Measurements from ENCODE around the gene TLCD3A.
A peak's percentile ranks its signal among the peaks of the same experiment; 100 is the strongest.
"Not testable (repeated sequence)": the region's sequence is repeated elsewhere in the genome, so short reads cannot be mapped to it uniquely, and the experiment has no call there.

TLCD3A gene

DNA sequence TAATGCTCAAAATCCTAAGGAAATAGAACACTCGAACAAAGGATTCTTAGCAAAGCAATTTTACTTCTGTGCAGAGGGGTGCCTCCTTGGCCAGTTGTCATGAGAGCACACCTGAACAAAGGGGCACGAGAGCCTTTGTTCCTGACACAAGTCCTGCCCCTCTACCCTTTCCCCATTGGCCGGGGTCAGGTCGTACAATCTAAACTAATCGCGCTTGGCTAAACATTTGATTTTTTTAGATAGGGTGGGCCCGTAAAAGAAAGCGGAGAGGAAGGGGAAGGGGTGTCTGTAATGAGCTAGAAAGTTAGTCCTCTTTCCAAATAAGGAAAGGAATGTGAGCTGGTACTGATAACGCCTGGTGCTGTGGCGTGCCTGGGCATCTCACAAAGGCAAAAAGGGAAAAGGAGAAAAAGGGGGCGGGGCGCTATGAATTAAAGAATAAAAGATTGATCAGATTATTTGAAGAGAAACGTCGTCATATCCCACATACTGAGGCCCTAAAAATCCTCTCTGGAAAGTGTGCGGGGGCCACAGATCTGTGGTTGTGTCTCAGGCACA lies 23.7 kb downstream of the TLCD3A start:
- not testable (repeated sequence) for DNase-seq; H3K36me3 ChIP-seq (ENCODE audit: control insufficient read depth, insufficient read depth, low read length); H3K9me3 ChIP-seq (ENCODE audit: control insufficient read depth, low read length); H3K27me3 ChIP-seq (replicated peaks; ENCODE audit: control insufficient read depth, insufficient read depth, low read length, poor library complexity, severe bottlenecking); H3K27ac ChIP-seq (ENCODE audit: insufficient read depth, low read length, poor library complexity, severe bottlenecking); H3K4me1 ChIP-seq (ENCODE audit: control insufficient read depth, insufficient read depth, low read length, poor library complexity, severe bottlenecking); H3K4me3 ChIP-seq (ENCODE audit: insufficient read depth, low read depth, low read length, poor library complexity, severe bottlenecking)

DNA sequence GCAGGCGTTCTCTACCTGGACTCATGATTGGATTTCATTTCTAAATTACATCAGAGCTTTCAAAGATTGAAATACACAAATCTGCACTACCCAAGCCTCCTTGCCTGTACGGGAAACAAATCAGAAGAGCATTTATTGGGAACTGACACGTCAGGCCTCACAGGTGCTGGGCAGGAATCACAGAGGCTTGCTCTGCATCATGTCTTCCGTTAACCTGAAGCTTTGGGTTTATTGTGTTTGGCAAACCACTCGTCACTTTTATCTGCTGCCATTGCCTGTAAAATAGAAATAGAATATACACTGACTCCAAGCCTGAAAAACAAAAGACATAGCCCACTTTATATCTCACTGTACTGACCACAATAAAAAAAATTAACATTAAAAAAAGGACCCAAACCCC lies 27.6 kb downstream of the TLCD3A start:
- H3K9me3 ChIP-seq (ENCODE audit: control insufficient read depth, low read length) = no peaks in the 10 kb centered on the region
- H3K36me3 ChIP-seq (ENCODE audit: control insufficient read depth, insufficient read depth, low read length) = peaks cover 5% of the 10 kb centered on the region
- no peak overlapping the region for H3K27ac ChIP-seq (ENCODE audit: insufficient read depth, low read length, poor library complexity, severe bottlenecking)
- DNase-seq = no peak
- H3K4me3 ChIP-seq (ENCODE audit: insufficient read depth, low read depth, low read length, poor library complexity, severe bottlenecking) = no peak overlapping the region
- H3K27me3 ChIP-seq (replicated peaks; ENCODE audit: control insufficient read depth, insufficient read depth, low read length, poor library complexity, severe bottlenecking) = no peaks in the 10 kb centered on the region
- H3K4me1 ChIP-seq (ENCODE audit: control insufficient read depth, insufficient read depth, low read length, poor library complexity, severe bottlenecking) = no peaks in the 10 kb centered on the region

DNA sequence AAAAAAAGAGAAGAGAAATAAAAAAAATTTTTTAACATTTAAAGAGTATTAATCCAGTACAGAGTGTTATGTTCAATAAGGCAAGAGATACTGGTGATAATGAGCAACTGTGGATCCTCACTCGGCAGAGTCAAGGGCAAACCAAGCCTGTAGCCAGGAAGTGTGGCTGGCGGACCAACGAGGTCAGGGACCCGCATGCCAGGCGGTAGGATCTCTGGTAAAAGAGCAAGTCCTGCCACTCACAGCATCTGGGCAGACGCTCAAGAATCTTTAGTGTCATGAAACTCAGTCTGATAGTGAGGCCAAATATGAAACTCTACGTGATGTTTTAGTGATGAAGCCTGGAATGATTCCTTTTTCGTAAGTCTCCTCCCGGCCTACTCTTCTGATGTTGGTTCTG lies 28.0 kb downstream of the TLCD3A start:
- Histone ChIP-seq H3K4me3 (ENCODE audit: insufficient read depth, low read depth, low read length, poor library complexity, severe bottlenecking) (no peak overlapping the region), H3K27me3 (replicated peaks; ENCODE audit: control insufficient read depth, insufficient read depth, low read length, poor library complexity, severe bottlenecking) (no peaks in the 10 kb centered on the region), H3K9me3 (ENCODE audit: control insufficient read depth, low read length) (no peaks in the 10 kb centered on the region), H3K27ac (ENCODE audit: insufficient read depth, low read length, poor library complexity, severe bottlenecking) (no peak overlapping the region), H3K36me3 (ENCODE audit: control insufficient read depth, insufficient read depth, low read length) (peaks cover 9% of the 10 kb centered on the region), H3K4me1 (ENCODE audit: control insufficient read depth, insufficient read depth, low read length, poor library complexity, severe bottlenecking) (no peaks in the 10 kb centered on the region)
- no peak for DNase-seq

DNA sequence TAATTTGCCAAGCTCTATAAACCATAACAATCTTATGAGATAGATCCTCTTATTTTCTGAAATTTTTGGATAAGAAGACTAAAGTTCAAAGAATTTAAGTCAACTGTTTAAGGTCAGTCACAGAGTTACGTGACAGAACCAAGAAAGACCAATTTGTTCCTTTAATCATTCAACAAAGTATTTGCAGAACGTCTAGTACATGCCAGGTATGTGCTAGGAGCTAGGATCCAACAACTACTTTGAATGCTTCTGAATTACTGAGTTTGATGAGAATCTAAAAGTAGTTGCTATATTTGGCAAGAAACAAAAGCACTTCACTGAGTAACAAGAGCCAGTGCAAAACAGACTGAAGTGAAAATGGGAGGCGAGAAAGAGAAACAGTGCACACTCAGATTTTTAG lies 34.7 kb downstream of the TLCD3A start:
- Histone ChIP-seq H3K36me3 (ENCODE audit: control insufficient read depth, insufficient read depth, low read length) (peaks cover 43% of the 10 kb centered on the region), H3K27ac (ENCODE audit: insufficient read depth, low read length, poor library complexity, severe bottlenecking) (no peak overlapping the region), H3K4me3 (ENCODE audit: insufficient read depth, low read depth, low read length, poor library complexity, severe bottlenecking) (no peak overlapping the region), H3K9me3 (ENCODE audit: control insufficient read depth, low read length) (no peaks in the 10 kb centered on the region), H3K27me3 (replicated peaks; ENCODE audit: control insufficient read depth, insufficient read depth, low read length, poor library complexity, severe bottlenecking) (no peaks in the 10 kb centered on the region), H3K4me1 (ENCODE audit: control insufficient read depth, insufficient read depth, low read length, poor library complexity, severe bottlenecking) (no peaks in the 10 kb centered on the region)
- DNase-seq = no peak

DNA sequence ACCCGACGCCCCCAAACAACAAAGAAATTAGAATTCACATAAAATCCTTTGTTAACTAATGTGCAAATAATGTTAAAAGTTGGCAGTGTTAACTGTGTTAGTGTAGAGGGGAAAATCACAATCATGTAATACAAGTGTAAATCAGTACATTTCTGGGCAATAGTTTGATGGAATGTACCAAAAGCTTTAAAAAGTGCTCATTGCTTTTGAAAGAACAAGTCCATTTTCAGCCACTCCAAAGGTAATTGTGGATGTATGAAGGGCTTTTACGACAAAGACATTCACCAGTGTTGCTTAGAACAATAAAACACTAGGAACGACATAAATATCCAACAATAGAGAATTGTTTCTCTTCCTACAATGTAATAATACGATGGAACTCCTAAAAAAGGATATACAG lies 40.6 kb downstream of the TLCD3A start:
- H3K36me3 ChIP-seq (ENCODE audit: control insufficient read depth, insufficient read depth, low read length) = peaks cover 76% of the 10 kb centered on the region
- H3K4me1 ChIP-seq (ENCODE audit: control insufficient read depth, insufficient read depth, low read length, poor library complexity, severe bottlenecking) = no peaks in the 10 kb centered on the region
- no peaks in the 10 kb centered on the region for H3K9me3 ChIP-seq (ENCODE audit: control insufficient read depth, low read length)
- no peak overlapping the region for H3K4me3 ChIP-seq (ENCODE audit: insufficient read depth, low read depth, low read length, poor library complexity, severe bottlenecking)
- no peak for DNase-seq
- no peaks in the 10 kb centered on the region for H3K27me3 ChIP-seq (replicated peaks; ENCODE audit: control insufficient read depth, insufficient read depth, low read length, poor library complexity, severe bottlenecking)
- H3K27ac ChIP-seq (ENCODE audit: insufficient read depth, low read length, poor library complexity, severe bottlenecking) = no peak overlapping the region

DNA sequence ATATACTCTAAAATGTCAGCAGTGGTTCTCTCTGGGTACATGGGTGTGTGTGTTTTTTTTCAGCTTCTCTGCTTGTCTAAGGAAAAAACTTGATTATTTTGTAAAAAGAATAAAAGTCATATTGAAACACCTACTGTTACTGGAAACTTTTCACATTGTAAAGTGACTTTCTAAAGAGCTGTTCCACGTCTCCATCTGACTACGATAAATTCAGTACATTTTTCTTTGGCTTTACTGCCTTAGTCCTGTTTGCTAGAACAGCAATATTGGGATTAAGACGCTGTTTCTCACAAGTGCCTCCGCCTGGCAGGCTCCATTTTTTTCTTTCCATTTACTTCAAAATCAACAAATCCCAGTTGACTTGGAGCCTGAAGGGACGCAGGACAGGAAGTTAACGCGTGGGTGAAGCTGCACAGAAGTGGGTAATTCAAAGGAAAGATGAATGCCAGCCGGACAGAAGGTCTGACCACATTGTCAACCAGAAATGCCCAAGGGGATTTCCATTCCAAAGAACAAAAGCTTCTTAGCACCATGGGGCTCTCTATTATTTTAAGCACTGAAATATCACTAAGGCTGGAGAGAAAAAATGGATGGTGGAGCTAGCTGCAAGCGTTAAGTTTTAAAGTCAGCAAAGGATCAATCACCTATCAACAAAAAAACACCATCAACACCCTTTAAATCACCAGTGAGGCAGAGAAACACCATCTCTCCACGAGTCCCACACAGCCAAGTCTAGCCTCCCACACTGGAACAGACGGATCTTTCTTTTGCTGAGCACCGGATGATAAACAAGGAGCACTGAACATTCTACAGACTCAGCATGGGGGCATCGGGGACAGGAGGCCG lies 41.3 kb downstream of the TLCD3A start:
- Histone ChIP-seq H3K4me3 (ENCODE audit: insufficient read depth, low read depth, low read length, poor library complexity, severe bottlenecking) (no peak overlapping the region), H3K27me3 (replicated peaks; ENCODE audit: control insufficient read depth, insufficient read depth, low read length, poor library complexity, severe bottlenecking) (no peaks in the 10 kb centered on the region), H3K27ac (ENCODE audit: insufficient read depth, low read length, poor library complexity, severe bottlenecking) (no peak overlapping the region), H3K9me3 (ENCODE audit: control insufficient read depth, low read length) (no peaks in the 10 kb centered on the region), H3K36me3 (ENCODE audit: control insufficient read depth, insufficient read depth, low read length) (peaks cover 81% of the 10 kb centered on the region), H3K4me1 (ENCODE audit: control insufficient read depth, insufficient read depth, low read length, poor library complexity, severe bottlenecking) (no peaks in the 10 kb centered on the region)
- no peak for DNase-seq

DNA sequence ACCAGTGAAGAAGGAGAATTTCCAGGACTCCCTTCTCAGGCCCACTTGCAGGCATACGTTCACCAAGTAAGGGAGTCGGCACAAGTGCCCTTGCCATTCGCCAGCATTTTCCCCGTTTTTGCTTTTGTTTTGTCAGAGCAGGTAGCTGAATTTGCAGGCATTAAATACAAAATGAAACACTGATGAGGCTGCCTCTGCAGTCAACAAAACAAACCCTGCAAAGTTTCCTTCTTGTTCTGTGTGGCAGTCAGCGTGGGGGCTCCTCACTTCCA lies 41.9 kb downstream of the TLCD3A start:
- no peak overlapping the region for H3K4me3 ChIP-seq (ENCODE audit: insufficient read depth, low read depth, low read length, poor library complexity, severe bottlenecking)
- no peak for DNase-seq
- no peaks in the 10 kb centered on the region for H3K27me3 ChIP-seq (replicated peaks; ENCODE audit: control insufficient read depth, insufficient read depth, low read length, poor library complexity, severe bottlenecking)
- peaks cover 76% of the 10 kb centered on the region for H3K36me3 ChIP-seq (ENCODE audit: control insufficient read depth, insufficient read depth, low read length)
- H3K4me1 ChIP-seq (ENCODE audit: control insufficient read depth, insufficient read depth, low read length, poor library complexity, severe bottlenecking) = no peaks in the 10 kb centered on the region
- no peaks in the 10 kb centered on the region for H3K9me3 ChIP-seq (ENCODE audit: control insufficient read depth, low read length)
- no peak overlapping the region for H3K27ac ChIP-seq (ENCODE audit: insufficient read depth, low read length, poor library complexity, severe bottlenecking)

DNA sequence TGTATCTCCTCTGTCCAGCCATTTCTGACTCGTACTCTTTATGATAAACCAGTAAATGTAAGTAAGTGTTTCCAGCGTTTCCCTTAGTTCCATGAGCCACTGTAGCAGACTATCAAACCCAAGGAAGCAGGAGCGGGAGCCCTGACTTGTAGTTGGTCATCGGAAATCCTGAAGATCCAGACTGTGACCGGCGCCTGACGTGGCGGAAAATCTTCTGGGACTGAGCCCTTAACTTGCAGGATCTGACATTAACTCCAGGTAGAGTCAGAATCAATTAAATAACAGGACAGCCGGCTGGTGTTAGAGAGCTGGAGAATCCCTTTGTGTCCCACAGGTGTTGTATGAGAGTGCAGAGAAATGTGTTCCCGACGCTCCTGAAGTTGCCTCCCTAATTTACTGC lies 45.7 kb downstream of the TLCD3A start:
- Histone ChIP-seq H3K27me3 (replicated peaks; ENCODE audit: control insufficient read depth, insufficient read depth, low read length, poor library complexity, severe bottlenecking) (no peaks in the 10 kb centered on the region), H3K36me3 (ENCODE audit: control insufficient read depth, insufficient read depth, low read length) (peaks cover 52% of the 10 kb centered on the region), H3K4me3 (ENCODE audit: insufficient read depth, low read depth, low read length, poor library complexity, severe bottlenecking) (no peak overlapping the region), H3K27ac (ENCODE audit: insufficient read depth, low read length, poor library complexity, severe bottlenecking) (no peak overlapping the region), H3K9me3 (ENCODE audit: control insufficient read depth, low read length) (no peaks in the 10 kb centered on the region), H3K4me1 (ENCODE audit: control insufficient read depth, insufficient read depth, low read length, poor library complexity, severe bottlenecking) (peaks cover 6% of the 10 kb centered on the region)
- no peak for DNase-seq

DNA sequence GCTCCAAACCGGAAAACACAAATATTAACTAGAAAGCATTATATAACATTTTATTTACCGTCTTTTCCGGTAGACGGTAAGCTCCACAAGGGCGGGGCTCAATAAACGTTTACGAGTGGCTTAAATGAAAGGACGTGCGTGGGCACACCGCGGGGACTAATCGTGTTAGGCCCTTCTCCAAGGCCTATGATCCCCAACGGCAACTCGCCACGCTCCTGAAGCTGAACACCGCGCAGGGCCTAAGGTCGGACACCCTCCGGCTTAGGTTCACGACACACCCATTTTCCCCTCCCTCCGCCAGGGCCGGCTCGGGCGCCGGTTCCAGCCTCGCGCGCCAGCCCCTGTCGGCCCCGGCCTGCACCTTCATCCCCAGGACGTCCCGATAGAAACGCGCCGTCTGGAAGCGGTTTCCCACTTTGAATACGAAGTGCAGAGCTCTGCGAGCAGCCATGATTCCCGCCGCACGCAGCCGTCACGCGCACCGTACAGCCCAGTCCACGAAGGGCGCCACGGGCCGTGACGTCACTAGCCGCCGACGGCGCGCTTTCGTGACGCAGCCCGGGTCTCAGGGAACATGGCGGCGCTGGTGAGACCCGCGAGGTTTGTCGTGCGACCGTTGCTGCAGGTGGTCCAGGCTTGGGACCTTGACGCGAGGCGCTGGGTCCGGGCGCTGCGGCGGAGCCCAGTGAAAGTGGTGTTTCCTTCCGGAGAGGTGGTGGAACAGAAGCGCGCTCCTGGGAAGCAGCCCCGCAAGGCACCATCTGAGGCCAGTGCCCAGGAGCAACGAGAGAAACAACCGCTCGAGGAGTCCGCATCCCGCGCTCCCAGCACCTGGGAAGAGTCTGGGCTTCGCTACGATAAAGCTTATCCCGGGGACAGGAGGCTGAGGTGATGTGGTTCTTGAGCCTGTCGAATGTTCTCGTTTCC lies 49.7 kb downstream of the TLCD3A start, which contains the start of the genes GLOD4 and MRM3:
Gene GLOD4 (minus strand): TSS at position 476 of the 927 bp plus-strand sequence. CDS start 25 bp downstream, at position 451.
Gene MRM3 (plus strand): TSS at position 549 of the 927 bp plus-strand sequence. CDS start 26 bp downstream, at position 575.
- Histone ChIP-seq H3K4me3 (ENCODE audit: insufficient read depth, low read depth, low read length, poor library complexity, severe bottlenecking) (peak within 1 kb of the TSS; percentile 93), H3K27me3 (replicated peaks; ENCODE audit: control insufficient read depth, insufficient read depth, low read length, poor library complexity, severe bottlenecking) (no peaks in the 10 kb centered on the region), H3K27ac (ENCODE audit: insufficient read depth, low read length, poor library complexity, severe bottlenecking) (peak within 1 kb of the TSS; percentile 88), H3K36me3 (ENCODE audit: control insufficient read depth, insufficient read depth, low read length) (peaks cover 23% of the 10 kb centered on the region), H3K4me1 (ENCODE audit: control insufficient read depth, insufficient read depth, low read length, poor library complexity, severe bottlenecking) (peaks cover 6% of the 10 kb centered on the region), H3K9me3 (ENCODE audit: control insufficient read depth, low read length) (no peaks in the 10 kb centered on the region)
- DNase-seq = peak; percentile 87 to 91 (median 91)

DNA sequence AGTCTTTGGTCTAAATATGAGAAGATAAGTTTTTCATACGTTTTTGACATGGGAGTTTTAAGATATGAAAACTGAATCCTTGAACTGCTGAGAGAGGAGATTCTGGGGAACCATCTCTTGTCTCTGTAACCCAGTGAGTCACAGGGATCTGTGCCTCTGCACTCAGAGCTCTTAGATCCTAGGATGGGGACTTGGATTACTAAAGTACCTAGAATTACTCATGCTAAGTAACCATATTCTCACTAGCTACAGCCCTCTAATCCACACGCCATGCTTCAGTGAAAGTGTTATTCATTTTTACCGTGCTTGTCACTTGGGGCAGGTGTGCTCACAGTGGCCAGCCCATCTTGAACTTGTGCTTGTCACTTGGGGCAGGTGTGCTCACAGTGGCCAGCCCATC lies 51.7 kb downstream of the TLCD3A start:
- H3K27ac ChIP-seq (ENCODE audit: insufficient read depth, low read length, poor library complexity, severe bottlenecking) = no peak overlapping the region
- no peaks in the 10 kb centered on the region for H3K9me3 ChIP-seq (ENCODE audit: control insufficient read depth, low read length)
- DNase-seq = no peak
- no peak overlapping the region for H3K4me3 ChIP-seq (ENCODE audit: insufficient read depth, low read depth, low read length, poor library complexity, severe bottlenecking)
- H3K36me3 ChIP-seq (ENCODE audit: control insufficient read depth, insufficient read depth, low read length) = peaks cover 22% of the 10 kb centered on the region
- H3K27me3 ChIP-seq (replicated peaks; ENCODE audit: control insufficient read depth, insufficient read depth, low read length, poor library complexity, severe bottlenecking) = no peaks in the 10 kb centered on the region
- peaks cover 6% of the 10 kb centered on the region for H3K4me1 ChIP-seq (ENCODE audit: control insufficient read depth, insufficient read depth, low read length, poor library complexity, severe bottlenecking)
